Activated naive CD4-positive, alpha-beta T cell treated with anti-CD3 and anti-CD28 coated beads, Interleukin-2, amount 50 U/mL, for 24 hours (primary cell): ENCODE measurements around the gene PLEKHG4B.

Source experiments
- H3K27ac Mint-ChIP-seq: one replicate; pipeline ENCODE4 v1.8.0; 2021; ENCODE audit warnings: mild to moderate bottlenecking, mixed read lengths
- H3K27me3 Mint-ChIP-seq: one replicate; pipeline ENCODE4 v1.8.0; 2021; ENCODE audit warnings: mixed read lengths
- H3K36me3 Mint-ChIP-seq: one replicate; pipeline ENCODE4 v1.8.0; 2021; ENCODE audit warnings: mixed read lengths
- H3K4me1 Mint-ChIP-seq: one replicate; pipeline ENCODE4 v1.8.0; 2021; ENCODE audit warnings: mixed read lengths
- H3K4me3 Mint-ChIP-seq: one replicate; pipeline ENCODE4 v1.8.0; 2021; ENCODE audit warnings: mild to moderate bottlenecking, mixed read lengths
- H3K9me3 Mint-ChIP-seq: one replicate; pipeline ENCODE4 v1.8.0; 2021; ENCODE audit warnings: mixed read lengths

Gene PLEKHG4B

GRCh38 chr5:137741-138140, 45.8 kb downstream of the PLEKHG4B start:
- Mint-ChIP-seq H3K27ac (no peak overlapping the region), H3K36me3 (no peaks in the 10 kb centered on the region), H3K9me3 (no peaks in the 10 kb centered on the region), H3K27me3 (peaks cover 6% of the 10 kb centered on the region), H3K4me1 (no peaks in the 10 kb centered on the region), H3K4me3 (no peak overlapping the region)

GRCh38 chr5:138936-139335, 47.0 kb downstream of the PLEKHG4B start:
- Mint-ChIP-seq H3K9me3 (no peaks in the 10 kb centered on the region), H3K36me3 (no peaks in the 10 kb centered on the region), H3K27ac (no peak overlapping the region), H3K4me1 (no peaks in the 10 kb centered on the region), H3K27me3 (peaks cover 2% of the 10 kb centered on the region), H3K4me3 (no peak overlapping the region)

DNA sequence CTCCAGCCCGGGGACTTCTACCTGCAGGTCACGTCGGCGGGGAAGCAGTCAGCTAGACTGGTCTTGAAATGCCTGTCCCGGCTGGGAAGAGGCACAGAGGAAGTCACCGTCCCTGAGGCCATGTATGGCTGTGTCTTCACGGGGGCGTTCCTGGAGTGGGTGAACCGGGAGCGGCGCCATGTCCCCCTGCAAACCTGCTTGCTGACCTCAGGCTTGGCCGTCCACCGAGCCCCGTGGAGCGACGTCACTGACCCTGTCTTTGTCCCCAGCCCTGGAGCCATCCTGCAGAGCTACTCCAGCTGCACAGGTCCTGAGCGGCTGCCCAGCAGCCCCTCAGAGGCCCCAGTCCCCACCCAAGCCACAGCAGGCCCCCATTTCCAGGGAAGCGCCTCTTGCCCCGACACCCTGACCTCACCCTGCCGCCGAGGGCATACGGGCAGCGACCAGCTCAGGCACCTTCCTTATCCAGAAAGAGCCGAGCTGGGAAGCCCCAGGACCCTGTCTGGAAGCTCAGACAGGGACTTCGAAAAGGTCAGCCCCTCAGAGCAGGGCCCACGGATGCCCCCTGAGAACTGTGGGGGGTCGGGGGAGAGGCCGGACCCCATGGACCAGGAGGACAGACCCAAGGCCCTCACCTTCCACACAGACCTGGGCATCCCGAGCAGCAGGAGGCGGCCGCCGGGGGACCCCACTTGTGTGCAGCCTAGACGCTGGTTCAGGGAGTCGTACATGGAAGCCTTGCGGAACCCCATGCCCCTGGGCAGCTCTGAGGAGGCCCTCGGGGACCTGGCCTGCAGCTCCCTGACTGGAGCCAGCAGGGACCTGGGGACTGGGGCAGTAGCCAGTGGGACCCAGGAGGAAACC, 47.8 kb downstream of the PLEKHG4B start:
- Mint-ChIP-seq H3K27me3 (peaks cover 4% of the 10 kb centered on the region), H3K36me3 (no peaks in the 10 kb centered on the region), H3K27ac (no peak overlapping the region), H3K9me3 (no peaks in the 10 kb centered on the region), H3K4me3 (no peak overlapping the region), H3K4me1 (no peaks in the 10 kb centered on the region)

DNA sequence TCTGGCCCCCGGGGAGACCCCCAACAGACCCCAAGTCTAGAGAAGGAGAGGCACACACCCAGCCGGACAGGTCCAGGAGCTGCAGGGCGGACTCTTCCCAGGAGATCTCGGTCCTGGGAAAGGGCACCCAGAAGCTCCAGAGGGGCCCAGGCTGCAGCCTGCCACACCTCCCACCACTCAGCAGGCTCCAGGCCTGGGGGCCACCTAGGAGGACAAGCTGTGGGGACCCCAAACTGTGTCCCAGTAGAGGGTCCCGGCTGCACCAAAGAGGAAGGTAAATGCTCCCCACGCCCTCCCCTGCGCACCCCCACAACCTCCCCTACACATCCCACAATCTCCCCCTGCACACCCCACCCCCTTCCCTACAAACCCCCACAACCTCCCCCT, 48.5 kb downstream of the PLEKHG4B start:
- no peak overlapping the region for H3K27ac Mint-ChIP-seq
- no peaks in the 10 kb centered on the region for H3K4me1 Mint-ChIP-seq
- H3K9me3 Mint-ChIP-seq, result no peaks in the 10 kb centered on the region
- H3K27me3 Mint-ChIP-seq, result peaks cover 5% of the 10 kb centered on the region
- H3K4me3 Mint-ChIP-seq, result no peak overlapping the region
- H3K36me3 Mint-ChIP-seq, result no peaks in the 10 kb centered on the region

GRCh38 chr5:141211-141610, 49.2 kb downstream of the PLEKHG4B start:
- H3K4me1 Mint-ChIP-seq, result no peaks in the 10 kb centered on the region
- peaks cover 6% of the 10 kb centered on the region for H3K27me3 Mint-ChIP-seq
- H3K36me3 Mint-ChIP-seq, result no peaks in the 10 kb centered on the region
- H3K4me3 Mint-ChIP-seq, result no peak overlapping the region
- peak overlapping the region; percentile 17 for H3K27ac Mint-ChIP-seq
- H3K9me3 Mint-ChIP-seq, result no peaks in the 10 kb centered on the region

DNA sequence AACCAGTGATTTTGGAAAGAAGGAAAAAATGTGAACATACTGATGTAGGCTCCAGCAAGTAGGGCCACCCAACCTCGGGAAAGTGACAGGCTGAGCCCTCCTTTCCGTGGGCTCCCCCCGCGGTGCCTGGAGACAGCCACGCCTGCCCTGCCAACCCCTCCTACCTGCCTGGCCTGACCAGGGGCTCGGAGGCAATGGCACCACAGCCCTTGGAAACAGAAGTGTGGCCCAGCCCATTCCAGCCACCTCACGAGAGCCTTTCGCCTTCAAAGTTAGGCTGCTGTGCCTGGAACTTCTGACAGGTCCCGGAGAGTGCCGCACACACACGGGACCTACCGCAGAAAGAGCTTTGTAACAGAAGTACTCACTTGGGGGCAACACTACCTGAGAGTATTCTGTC, 49.8 kb downstream of the PLEKHG4B start:
- Mint-ChIP-seq H3K27me3 (peaks cover 6% of the 10 kb centered on the region), H3K4me3 (no peak overlapping the region), H3K36me3 (no peaks in the 10 kb centered on the region), H3K4me1 (no peaks in the 10 kb centered on the region), H3K27ac (no peak overlapping the region), H3K9me3 (no peaks in the 10 kb centered on the region)

GRCh38 chr5:142246-142810, 50.4 kb downstream of the PLEKHG4B start:
- Mint-ChIP-seq H3K27ac (no peak overlapping the region), H3K27me3 (peaks cover 6% of the 10 kb centered on the region), H3K4me3 (no peak overlapping the region), H3K9me3 (no peaks in the 10 kb centered on the region), H3K36me3 (no peaks in the 10 kb centered on the region), H3K4me1 (no peaks in the 10 kb centered on the region)

GRCh38 chr5:143041-143440, 51.1 kb downstream of the PLEKHG4B start:
- Mint-ChIP-seq H3K27ac (no peak overlapping the region), H3K9me3 (peaks cover 6% of the 10 kb centered on the region), H3K4me3 (no peak overlapping the region), H3K27me3 (peaks cover 8% of the 10 kb centered on the region), H3K4me1 (no peaks in the 10 kb centered on the region), H3K36me3 (peaks cover 3% of the 10 kb centered on the region)

- Mint-ChIP-seq H3K27me3 (peaks cover 10% of the 10 kb centered on the region), H3K27ac (no peak overlapping the region), H3K4me3 (no peak overlapping the region), H3K9me3 (peaks cover 15% of the 10 kb centered on the region), H3K4me1 (no peaks in the 10 kb centered on the region), H3K36me3 (peaks cover 5% of the 10 kb centered on the region)
Observed at GRCh38 chr5:144941-145340, 53.0 kb downstream of the PLEKHG4B start.

- H3K4me1 Mint-ChIP-seq, result no peaks in the 10 kb centered on the region
- no peak overlapping the region for H3K4me3 Mint-ChIP-seq
- H3K9me3 Mint-ChIP-seq, result peaks cover 15% of the 10 kb centered on the region
- H3K36me3 Mint-ChIP-seq, result peaks cover 5% of the 10 kb centered on the region
- no peak overlapping the region for H3K27ac Mint-ChIP-seq
- peaks cover 10% of the 10 kb centered on the region for H3K27me3 Mint-ChIP-seq
Observed at GRCh38 chr5:145585-146323, 53.8 kb downstream of the PLEKHG4B start.

DNA sequence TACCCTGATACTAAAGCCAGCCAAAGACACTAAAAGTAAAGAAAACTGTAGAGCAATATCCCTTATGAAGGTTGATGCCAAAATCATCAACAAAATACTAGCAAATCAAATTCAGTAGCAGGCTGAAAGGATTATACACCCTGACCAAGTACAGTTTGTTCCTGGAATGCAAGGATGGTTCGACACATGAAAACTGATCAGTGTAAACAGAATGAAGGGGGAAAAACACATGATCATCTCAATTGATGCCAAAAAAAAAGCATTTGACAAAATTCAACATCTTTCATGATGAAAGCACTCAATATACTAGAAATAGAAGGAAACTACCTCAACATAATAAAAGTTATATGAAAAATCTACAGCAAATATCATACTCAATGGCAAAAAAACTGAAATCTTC, 55.8 kb downstream of the PLEKHG4B start:
- Mint-ChIP-seq H3K27ac (no peak overlapping the region), H3K4me1 (no peaks in the 10 kb centered on the region), H3K4me3 (no peak overlapping the region), H3K9me3 (peaks cover 15% of the 10 kb centered on the region), H3K27me3 (peaks cover 8% of the 10 kb centered on the region), H3K36me3 (peaks cover 5% of the 10 kb centered on the region)

DNA sequence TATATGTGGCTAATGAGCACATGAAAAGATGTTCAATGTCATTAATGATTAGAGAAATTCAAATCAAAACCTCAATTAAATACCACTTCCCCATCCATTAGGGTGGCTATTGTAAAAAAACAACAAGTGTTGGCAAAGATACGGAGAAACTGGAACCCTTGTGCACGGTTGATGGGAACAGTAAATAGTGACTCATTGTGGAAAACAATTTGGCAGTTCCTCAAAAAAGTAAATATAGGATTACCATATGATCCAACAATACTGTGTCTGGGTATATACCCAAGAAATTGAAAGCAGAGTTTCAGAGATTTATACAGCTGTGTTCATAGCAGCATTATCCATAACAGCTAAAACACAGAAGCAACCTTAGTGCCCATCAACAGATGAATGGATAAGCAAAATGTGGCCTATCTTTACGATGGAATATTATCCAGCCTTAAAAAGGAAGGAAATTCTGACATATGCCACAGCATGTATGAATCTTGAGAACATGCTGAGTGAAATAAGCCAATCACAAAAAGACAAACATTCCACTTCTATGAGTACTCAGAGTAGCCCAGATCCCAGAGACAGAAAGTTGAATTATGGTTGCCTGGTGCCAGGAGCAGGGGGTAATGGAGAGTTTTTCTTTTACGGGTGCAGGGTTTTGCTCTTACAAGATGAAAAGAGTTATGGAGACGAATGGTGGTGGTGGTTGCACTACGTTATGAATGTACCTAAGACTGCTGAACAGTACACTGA, 57.9 kb downstream of the PLEKHG4B start:
- H3K9me3 Mint-ChIP-seq, result peaks cover 15% of the 10 kb centered on the region

GRCh38 chr5:150746-151145, 58.8 kb downstream of the PLEKHG4B start:
- Mint-ChIP-seq H3K36me3 (peaks cover 5% of the 10 kb centered on the region), H3K27ac (no peak overlapping the region), H3K27me3 (peaks cover 4% of the 10 kb centered on the region), H3K4me3 (no peak overlapping the region), H3K4me1 (no peaks in the 10 kb centered on the region), H3K9me3 (peaks cover 15% of the 10 kb centered on the region)

More for the DNA sequence above, 57.9 kb downstream of the PLEKHG4B start:
- H3K27me3 Mint-ChIP-seq, result peaks cover 6% of the 10 kb centered on the region
- H3K4me1 Mint-ChIP-seq, result no peaks in the 10 kb centered on the region
- no peak overlapping the region for H3K27ac Mint-ChIP-seq
- H3K36me3 Mint-ChIP-seq, result peaks cover 5% of the 10 kb centered on the region
- H3K4me3 Mint-ChIP-seq, result no peak overlapping the region

- H3K9me3 Mint-ChIP-seq, result peaks cover 15% of the 10 kb centered on the region
- peaks cover 4% of the 10 kb centered on the region for H3K27me3 Mint-ChIP-seq
- peaks cover 5% of the 10 kb centered on the region for H3K36me3 Mint-ChIP-seq
Observed at GRCh38 chr5:152077-152476, 60.1 kb downstream of the PLEKHG4B start.

DNA sequence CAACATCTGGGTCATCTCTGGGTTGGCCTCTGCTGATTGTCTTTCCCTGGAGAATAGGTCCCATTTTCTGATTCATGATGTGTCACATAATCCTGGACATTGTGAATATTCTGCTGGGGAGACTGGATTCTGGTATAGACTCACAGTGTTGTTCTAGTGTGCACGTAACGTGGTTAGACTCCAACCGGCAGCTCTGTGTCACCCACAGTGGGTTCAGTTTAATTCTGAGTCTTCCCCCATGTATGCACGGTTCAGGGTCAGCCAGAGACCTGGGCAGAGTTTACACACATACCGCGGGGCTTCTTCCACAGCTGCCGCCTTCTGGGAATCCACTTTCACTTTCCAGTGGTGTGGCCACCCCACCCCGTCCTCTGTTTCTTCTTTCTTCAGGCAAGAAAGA, 61.3 kb downstream of the PLEKHG4B start:
- peaks cover 7% of the 10 kb centered on the region for H3K9me3 Mint-ChIP-seq
- no peak overlapping the region for H3K4me3 Mint-ChIP-seq
- H3K27me3 Mint-ChIP-seq, result peaks cover 2% of the 10 kb centered on the region
- peaks cover 1% of the 10 kb centered on the region for H3K36me3 Mint-ChIP-seq
- no peak overlapping the region for H3K27ac Mint-ChIP-seq
- H3K4me1 Mint-ChIP-seq, result no peaks in the 10 kb centered on the region

More at GRCh38 chr5:152077-152476, 60.1 kb downstream of the PLEKHG4B start:
- Mint-ChIP-seq H3K4me3 (no peak overlapping the region), H3K27ac (no peak overlapping the region), H3K4me1 (no peaks in the 10 kb centered on the region)
